Vagina (tissue), 2 donors: ENCODE results near the gene STXBP6. TPM values are rescaled to one million over a fixed set of nuclear protein-coding genes. Genes with fewer than 3 reads are reported as not detected.

ENCODE experiments used
- DNase-seq, 2 donors: peaks; one replicate each; pipeline ENCODE4 v3.0.0-alpha.2; 2017; ENCODE audit errors: extremely low spot score in 2 of 2
- H3K27ac ChIP-seq: fragments of 200-600 bp; sonication (generic); one replicate; pipeline ENCODE4 v1.5.1; 2019
- H3K27me3 ChIP-seq: fragments of 200-600 bp; sonication (generic); one replicate; pipeline ENCODE4 v1.5.1; 2019
- H3K36me3 ChIP-seq, 2 donors: fragments of 200-600 bp; sonication (generic); one replicate each; pipeline ENCODE4 v1.5.1; 2017 to 2019
- H3K4me1 ChIP-seq: fragments of 200-600 bp; sonication (generic); one replicate; pipeline ENCODE4 v1.5.1; 2019
- H3K4me3 ChIP-seq, 2 donors: fragments of 200-600 bp; sonication (generic); 1 replicate in 1 of 2; 2 replicates in 1 of 2; pipeline ENCODE4 v1.5.1; 2016 to 2019
- H3K9me3 ChIP-seq: fragments of 200-600 bp; sonication (generic); one replicate; pipeline ENCODE4 v1.5.1; 2019
- POLR2A ChIP-seq, 2 donors: fragments of 450-650 bp; IDR thresholded peaks; one replicate each; pipeline ENCODE4 v1.6.1; 2017; ENCODE audit warnings: antibody characterized with exemption in 2 of 2, mild to moderate bottlenecking in 2 of 2, moderate library complexity in 2 of 2
- POLR2AphosphoS5 ChIP-seq, 2 donors: sonication (generic); formaldehyde crosslinking; IDR thresholded peaks; one replicate each; pipeline ENCODE4 v1.9.0; 2017; ENCODE audit warnings: antibody characterized with exemption in 2 of 2, mild to moderate bottlenecking in 2 of 2, low read depth in 1 of 2; ENCODE audit not compliant: insufficient read depth in 1 of 2
- intact Hi-C: fragments of 100-400 bp; cut with DNase I; formaldehyde crosslinking; loops from one replicate; pipeline ENCODE4 v1.15.1; 2023
- total RNA-seq: library from RNA; depleted of rRNA; stranded (reverse); fragments of >200 nt; gene quantifications from one replicate; pipeline ENCODE4 v1.2.3, GENCODE V29; 2016
- TF ChIP-seq, protein P1 (sequence below), 3 experiments: fragments of 450-650 bp in 2 of 3; fragments of 200-600 bp in 1 of 3; sonication (generic) in 1 of 3; IDR thresholded peaks; one replicate each; pipeline ENCODE4 v1.5.1; 2017 to 2019; ENCODE audit warnings: antibody characterized with exemption in 3 of 3, mild to moderate bottlenecking in 2 of 3, moderate library complexity in 2 of 3

STXBP6 gene
- total RNA-seq, 1 donor from 2014 or later: 4.4 TPM

GRCh38 chr14:25086081-25086480 is 36.1 kb upstream of the STXBP6 start:
- Histone ChIP-seq H3K27ac (no peak overlapping the region), H3K4me1 (no peaks in the 10 kb centered on the region), H3K4me3 (no peak overlapping the region), H3K36me3 (no peaks in the 10 kb centered on the region), H3K9me3 (no peaks in the 10 kb centered on the region), H3K27me3 (no peaks in the 10 kb centered on the region)
- intact Hi-C loops: no loop called here
- no peak for DNase-seq
- no peak for TF ChIP-seq POLR2AphosphoS5 (IDR thresholded peaks at IDR 0.05; ENCODE audit: insufficient read depth in 1 of 2, low read depth in 1 of 2)
- no peak for TF ChIP-seq POLR2A (IDR thresholded peaks at IDR 0.05)
- TF ChIP-seq, protein P1, sequence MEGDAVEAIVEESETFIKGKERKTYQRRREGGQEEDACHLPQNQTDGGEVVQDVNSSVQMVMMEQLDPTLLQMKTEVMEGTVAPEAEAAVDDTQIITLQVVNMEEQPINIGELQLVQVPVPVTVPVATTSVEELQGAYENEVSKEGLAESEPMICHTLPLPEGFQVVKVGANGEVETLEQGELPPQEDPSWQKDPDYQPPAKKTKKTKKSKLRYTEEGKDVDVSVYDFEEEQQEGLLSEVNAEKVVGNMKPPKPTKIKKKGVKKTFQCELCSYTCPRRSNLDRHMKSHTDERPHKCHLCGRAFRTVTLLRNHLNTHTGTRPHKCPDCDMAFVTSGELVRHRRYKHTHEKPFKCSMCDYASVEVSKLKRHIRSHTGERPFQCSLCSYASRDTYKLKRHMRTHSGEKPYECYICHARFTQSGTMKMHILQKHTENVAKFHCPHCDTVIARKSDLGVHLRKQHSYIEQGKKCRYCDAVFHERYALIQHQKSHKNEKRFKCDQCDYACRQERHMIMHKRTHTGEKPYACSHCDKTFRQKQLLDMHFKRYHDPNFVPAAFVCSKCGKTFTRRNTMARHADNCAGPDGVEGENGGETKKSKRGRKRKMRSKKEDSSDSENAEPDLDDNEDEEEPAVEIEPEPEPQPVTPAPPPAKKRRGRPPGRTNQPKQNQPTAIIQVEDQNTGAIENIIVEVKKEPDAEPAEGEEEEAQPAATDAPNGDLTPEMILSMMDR (IDR thresholded peaks at IDR 0.05): no peak

DNA sequence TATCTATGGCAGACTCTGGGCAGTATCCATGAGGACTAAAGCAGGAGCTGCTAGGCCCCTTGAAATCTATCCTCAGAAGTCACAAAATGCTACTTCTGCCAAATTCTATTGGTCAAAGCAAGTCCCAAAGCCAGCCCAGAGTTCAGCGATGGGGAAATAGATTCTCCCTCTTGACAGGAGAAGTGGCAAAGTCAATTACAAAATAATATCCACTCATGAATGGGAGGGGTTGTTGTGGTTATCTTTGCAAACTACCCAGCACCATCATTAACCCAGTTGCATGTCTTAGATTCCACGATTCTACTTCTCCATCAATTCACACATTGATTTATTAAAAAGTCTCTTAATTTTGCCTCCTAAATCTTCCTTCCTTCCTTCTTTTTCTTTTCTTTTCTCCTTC is 30.7 kb upstream of the STXBP6 start:
- Histone ChIP-seq H3K36me3 (no peaks in the 10 kb centered on the region), H3K4me1 (no peaks in the 10 kb centered on the region), H3K27ac (no peak overlapping the region), H3K9me3 (no peaks in the 10 kb centered on the region), H3K27me3 (no peaks in the 10 kb centered on the region), H3K4me3 (no peak overlapping the region)
- no peak for TF ChIP-seq POLR2AphosphoS5 (IDR thresholded peaks at IDR 0.05; ENCODE audit: insufficient read depth in 1 of 2, low read depth in 1 of 2)
- TF ChIP-seq POLR2A (IDR thresholded peaks at IDR 0.05): no peak
- TF ChIP-seq, protein P1 (IDR thresholded peaks at IDR 0.05): no peak
- DNase-seq: no peak
- intact Hi-C loops: no loop called here

GRCh38 chr14:25079311-25079710 is 29.4 kb upstream of the STXBP6 start:
- DNase-seq: no peak
- intact Hi-C loops: no loop called here
- H3K36me3 ChIP-seq: no peaks in the 10 kb centered on the region
- no peaks in the 10 kb centered on the region for H3K9me3 ChIP-seq
- no peaks in the 10 kb centered on the region for H3K4me1 ChIP-seq
- H3K27me3 ChIP-seq: no peaks in the 10 kb centered on the region
- TF ChIP-seq POLR2A (IDR thresholded peaks at IDR 0.05) (no peak), POLR2AphosphoS5 (IDR thresholded peaks at IDR 0.05; ENCODE audit: insufficient read depth in 1 of 2, low read depth in 1 of 2) (no peak)
- TF ChIP-seq, protein P1 (IDR thresholded peaks at IDR 0.05): no peak
- H3K4me3 ChIP-seq: no peak overlapping the region
- no peak overlapping the region for H3K27ac ChIP-seq

GRCh38 chr14:25074099-25074685 is 24.2 kb upstream of the STXBP6 start:
- Histone ChIP-seq H3K27me3 (no peaks in the 10 kb centered on the region), H3K4me3 (no peak overlapping the region), H3K36me3 (no peaks in the 10 kb centered on the region), H3K4me1 (no peaks in the 10 kb centered on the region), H3K9me3 (no peaks in the 10 kb centered on the region), H3K27ac (no peak overlapping the region)
- intact Hi-C loops: no loop called here
- TF ChIP-seq, protein P1 (IDR thresholded peaks at IDR 0.05): no peak
- no peak for TF ChIP-seq POLR2A (IDR thresholded peaks at IDR 0.05)
- no peak for TF ChIP-seq POLR2AphosphoS5 (IDR thresholded peaks at IDR 0.05; ENCODE audit: insufficient read depth in 1 of 2, low read depth in 1 of 2)
- DNase-seq: no peak

- Histone ChIP-seq H3K27ac (no peak overlapping the region), H3K27me3 (no peaks in the 10 kb centered on the region), H3K4me3 (no peak overlapping the region), H3K9me3 (no peaks in the 10 kb centered on the region), H3K36me3 (no peaks in the 10 kb centered on the region), H3K4me1 (no peaks in the 10 kb centered on the region)
- DNase-seq: no peak
- TF ChIP-seq POLR2AphosphoS5 (IDR thresholded peaks at IDR 0.05; ENCODE audit: insufficient read depth in 1 of 2, low read depth in 1 of 2) (no peak), POLR2A (IDR thresholded peaks at IDR 0.05) (no peak)
- TF ChIP-seq, protein P1 (IDR thresholded peaks at IDR 0.05): no peak
- intact Hi-C loops: no loop called here
These were observed 19.9 kb upstream of the STXBP6 start for GRCh38 chr14:25069879-25070278.
